CD8-positive, alpha-beta memory T cell (primary cell): ENCODE measurements around the gene TMEM266. TPM values are rescaled to one million over a fixed set of nuclear protein-coding genes. Genes with fewer than 3 reads are reported as not detected.

ENCODE experiments used
- CTCF ChIA-PET: fragments of 350-600 bp; sonication (Branson Sonifier 250); formaldehyde crosslinking; loops from one replicate; lab custom pipeline; 2021; ENCODE audit warnings: antibody characterized with exemption; lab: Charles Lee
- POLR2A ChIA-PET: fragments of 350-600 bp; sonication (Branson Sonifier 250); formaldehyde crosslinking; loops from one replicate; lab custom pipeline; 2021; ENCODE audit warnings: antibody characterized with exemption; lab: Charles Lee
- DNase-seq, 5 donors: peaks; one replicate each; pipeline versions ENCODE4 v3.0.0 to v3.0.0-alpha.2; 2020 to 2022; ENCODE audit warnings: mixed read lengths in 1 of 5
- H3K27ac ChIP-seq: one replicate; pipeline ENCODE4 v1.7.0; 2013; ENCODE audit warnings: low read depth, mild to moderate bottlenecking, low read length, moderate library complexity
- H3K27me3 ChIP-seq: 2 replicates; pipeline ENCODE4 v1.7.0; 2013; ENCODE audit warnings: low read length, mild to moderate bottlenecking; ENCODE audit not compliant: insufficient read depth, poor library complexity, severe bottlenecking
- H3K36me3 ChIP-seq: 2 replicates; pipeline ENCODE4 v1.7.0; 2013; ENCODE audit warnings: mild to moderate bottlenecking, low read length, moderate library complexity; ENCODE audit not compliant: insufficient read depth
- H3K4me1 ChIP-seq: 2 replicates; pipeline ENCODE4 v1.7.0; 2013; ENCODE audit warnings: mild to moderate bottlenecking, low read length, moderate library complexity; ENCODE audit not compliant: insufficient read depth
- H3K4me3 ChIP-seq: 2 replicates; pipeline ENCODE4 v1.7.0; 2013; ENCODE audit warnings: mild to moderate bottlenecking, low read length
- H3K9me3 ChIP-seq: 2 replicates; pipeline ENCODE4 v1.7.0; 2013; ENCODE audit warnings: mild to moderate bottlenecking, low read length
- H3K27ac Mint-ChIP-seq, 8 donors: one replicate each; pipeline ENCODE4 v1.8.0; 2020 to 2021; ENCODE audit warnings: mixed read lengths in 8 of 8, mild to moderate bottlenecking in 6 of 8, inconsistent platforms in 3 of 8, moderate library complexity in 3 of 8
- H3K27me3 Mint-ChIP-seq, 2 donors: one replicate each; pipeline ENCODE4 v1.8.0; 2020 to 2021; ENCODE audit warnings: mixed read lengths in 2 of 2, mild to moderate bottlenecking in 1 of 2, moderate library complexity in 1 of 2
- H3K36me3 Mint-ChIP-seq, 3 donors: one replicate each; pipeline ENCODE4 v1.8.0; 2020 to 2021; ENCODE audit warnings: mixed read lengths in 3 of 3, inconsistent platforms in 1 of 3, mild to moderate bottlenecking in 1 of 3
- H3K4me1 Mint-ChIP-seq, 3 donors: one replicate each; pipeline ENCODE4 v1.8.0; 2020 to 2021; ENCODE audit warnings: mixed read lengths in 3 of 3, inconsistent platforms in 1 of 3, mild to moderate bottlenecking in 1 of 3
- H3K4me3 Mint-ChIP-seq, 7 donors: one replicate each; pipeline ENCODE4 v1.8.0; 2020 to 2021; ENCODE audit warnings: mixed read lengths in 7 of 7, mild to moderate bottlenecking in 6 of 7, moderate library complexity in 4 of 7, inconsistent platforms in 2 of 7
- H3K9me3 Mint-ChIP-seq, 5 donors: one replicate each; pipeline ENCODE4 v1.8.0; 2020 to 2022; ENCODE audit warnings: mixed read lengths in 5 of 5, mild to moderate bottlenecking in 3 of 5, moderate library complexity in 2 of 5, inconsistent platforms in 1 of 5
- polyA plus RNA-seq: library from polyadenylated mRNA; unstranded; fragments of 300-500 nt; fragmentation: Illumina TruSeq; gene quantifications from one replicate; pipeline ENCODE4 v1.2.3, GENCODE V29; 2021
- total RNA-seq, 2 experiments: library from RNA; stranded (reverse); gene quantifications; one replicate each; pipeline ENCODE4 v1.2.3, GENCODE V29; 2021

The TMEM266 gene
- total and polyA plus RNA-seq, 3 experiments from 2014 or later = 0.11 TPM; not detected in 1

GRCh38 chr15:76100361-76100760 is 40.6 kb downstream of the TMEM266 start:
- H3K27ac Mint-ChIP-seq = no peak overlapping the region
- H3K36me3 Mint-ChIP-seq = no peaks in the 10 kb centered on the region
- Histone ChIP-seq H3K36me3 (no peaks in the 10 kb centered on the region), H3K27me3 (no peaks in the 10 kb centered on the region), H3K27ac (no peak overlapping the region), H3K9me3 (no peaks in the 10 kb centered on the region), H3K4me3 (no peak overlapping the region), H3K4me1 (no peaks in the 10 kb centered on the region)
- H3K4me3 Mint-ChIP-seq = no peak overlapping the region
- H3K27me3 Mint-ChIP-seq = peaks cover 31 to 80% of the 10 kb centered on the region in 2 donors
- no peaks in the 10 kb centered on the region for H3K4me1 Mint-ChIP-seq
- CTCF ChIA-PET = no interaction called here
- DNase-seq = no peak
- POLR2A ChIA-PET = no interaction called here
- H3K9me3 Mint-ChIP-seq = no peaks in the 10 kb centered on the region

GRCh38 chr15:76101655-76102054 is 41.9 kb downstream of the TMEM266 start:
- H3K27me3 Mint-ChIP-seq = peaks cover 24 to 69% of the 10 kb centered on the region in 2 donors
- Histone ChIP-seq H3K27ac (no peak overlapping the region), H3K4me1 (no peaks in the 10 kb centered on the region), H3K4me3 (no peak overlapping the region), H3K36me3 (no peaks in the 10 kb centered on the region), H3K27me3 (no peaks in the 10 kb centered on the region), H3K9me3 (no peaks in the 10 kb centered on the region)
- H3K9me3 Mint-ChIP-seq = no peaks in the 10 kb centered on the region
- POLR2A ChIA-PET = no interaction called here
- no peaks in the 10 kb centered on the region for H3K36me3 Mint-ChIP-seq
- no peak for DNase-seq
- H3K4me3 Mint-ChIP-seq = no peak overlapping the region
- no peak overlapping the region for H3K27ac Mint-ChIP-seq
- CTCF ChIA-PET = no interaction called here
- no peaks in the 10 kb centered on the region for H3K4me1 Mint-ChIP-seq

- POLR2A ChIA-PET = no interaction called here
- Histone ChIP-seq H3K4me3 (no peak overlapping the region), H3K36me3 (no peaks in the 10 kb centered on the region), H3K9me3 (no peaks in the 10 kb centered on the region), H3K27me3 (no peaks in the 10 kb centered on the region), H3K27ac (no peak overlapping the region), H3K4me1 (no peaks in the 10 kb centered on the region)
- no peaks in the 10 kb centered on the region for H3K4me1 Mint-ChIP-seq
- H3K9me3 Mint-ChIP-seq = no peaks in the 10 kb centered on the region
- no peak for DNase-seq
- CTCF ChIA-PET = no interaction called here
- H3K36me3 Mint-ChIP-seq = no peaks in the 10 kb centered on the region
- H3K4me3 Mint-ChIP-seq = no peak overlapping the region
- H3K27me3 Mint-ChIP-seq = peaks cover 17 to 48% of the 10 kb centered on the region in 2 donors
- no peak overlapping the region for H3K27ac Mint-ChIP-seq
Observed at GRCh38 chr15:76105391-76105790, 45.6 kb downstream of the TMEM266 start.

- peaks cover 16 to 48% of the 10 kb centered on the region in 2 donors for H3K27me3 Mint-ChIP-seq
- no peaks in the 10 kb centered on the region for H3K9me3 Mint-ChIP-seq
- H3K27ac ChIP-seq = no peak overlapping the region
- H3K27me3 ChIP-seq = no peaks in the 10 kb centered on the region
- ChIA-PET POLR2A (no interaction called here), CTCF (no interaction called here)
- no peak overlapping the region for H3K4me3 Mint-ChIP-seq
- no peaks in the 10 kb centered on the region for H3K9me3 ChIP-seq
- no peaks in the 10 kb centered on the region for H3K4me1 ChIP-seq
- no peak overlapping the region for H3K4me3 ChIP-seq
- no peaks in the 10 kb centered on the region for H3K36me3 ChIP-seq
- no peak for DNase-seq
- H3K4me1 Mint-ChIP-seq = no peaks in the 10 kb centered on the region
- H3K36me3 Mint-ChIP-seq = no peaks in the 10 kb centered on the region
- H3K27ac Mint-ChIP-seq = no peak overlapping the region
Observed at GRCh38 chr15:76105911-76106310, 46.1 kb downstream of the TMEM266 start.

- H3K27ac Mint-ChIP-seq = no peak overlapping the region
- Histone ChIP-seq H3K27ac (no peak overlapping the region), H3K36me3 (no peaks in the 10 kb centered on the region), H3K9me3 (no peaks in the 10 kb centered on the region), H3K27me3 (no peaks in the 10 kb centered on the region), H3K4me3 (no peak overlapping the region), H3K4me1 (no peaks in the 10 kb centered on the region)
- no peaks in the 10 kb centered on the region for H3K9me3 Mint-ChIP-seq
- H3K27me3 Mint-ChIP-seq = peaks cover 12 to 40% of the 10 kb centered on the region in 2 donors
- H3K4me1 Mint-ChIP-seq = no peaks in the 10 kb centered on the region
- H3K36me3 Mint-ChIP-seq = no peaks in the 10 kb centered on the region
- no peak overlapping the region for H3K4me3 Mint-ChIP-seq
- DNase-seq = no peak
- ChIA-PET CTCF (interaction anchor here (1.3 kb wide), 1 partner anchor 32 kb away, joined by 3 read pairs; no protein-coding TSS in a partner anchor), POLR2A (no interaction called here)
Observed at GRCh38 chr15:76107169-76107568, 47.4 kb downstream of the TMEM266 start.

GRCh38 chr15:76108021-76108723 is 48.4 kb downstream of the TMEM266 start:
- Mint-ChIP-seq H3K27ac (no peak overlapping the region), H3K36me3 (no peaks in the 10 kb centered on the region), H3K9me3 (no peaks in the 10 kb centered on the region), H3K27me3 (peaks cover 7 to 32% of the 10 kb centered on the region in 2 donors), H3K4me3 (no peak overlapping the region), H3K4me1 (no peaks in the 10 kb centered on the region)
- no peak for DNase-seq
- no peak overlapping the region for H3K27ac ChIP-seq
- H3K36me3 ChIP-seq = no peaks in the 10 kb centered on the region
- no peaks in the 10 kb centered on the region for H3K4me1 ChIP-seq
- no peaks in the 10 kb centered on the region for H3K9me3 ChIP-seq
- H3K4me3 ChIP-seq = no peak overlapping the region
- H3K27me3 ChIP-seq = no peaks in the 10 kb centered on the region
- ChIA-PET POLR2A (no interaction called here), CTCF (no interaction called here)

GRCh38 chr15:76109046-76109445 is 49.3 kb downstream of the TMEM266 start:
- Mint-ChIP-seq H3K36me3 (no peaks in the 10 kb centered on the region), H3K27me3 (peaks cover 2 to 28% of the 10 kb centered on the region in 2 donors), H3K27ac (no peak overlapping the region), H3K4me3 (no peak overlapping the region), H3K4me1 (no peaks in the 10 kb centered on the region), H3K9me3 (no peaks in the 10 kb centered on the region)
- Histone ChIP-seq H3K36me3 (no peaks in the 10 kb centered on the region), H3K27me3 (no peaks in the 10 kb centered on the region), H3K27ac (no peak overlapping the region), H3K9me3 (no peaks in the 10 kb centered on the region), H3K4me3 (no peak overlapping the region), H3K4me1 (no peaks in the 10 kb centered on the region)
- ChIA-PET POLR2A (no interaction called here), CTCF (no interaction called here)
- no peak for DNase-seq

- H3K9me3 ChIP-seq = no peaks in the 10 kb centered on the region
- Mint-ChIP-seq H3K4me1 (no peaks in the 10 kb centered on the region), H3K9me3 (no peaks in the 10 kb centered on the region), H3K36me3 (no peaks in the 10 kb centered on the region), H3K27me3 (peaks cover 12 to 28% of the 10 kb centered on the region in 2 donors), H3K27ac (no peak overlapping the region), H3K4me3 (no peak overlapping the region)
- POLR2A ChIA-PET = no interaction called here
- H3K4me3 ChIP-seq = no peak overlapping the region
- CTCF ChIA-PET = no interaction called here
- no peaks in the 10 kb centered on the region for H3K36me3 ChIP-seq
- DNase-seq = no peak
- H3K4me1 ChIP-seq = no peaks in the 10 kb centered on the region
- no peak overlapping the region for H3K27ac ChIP-seq
- H3K27me3 ChIP-seq = no peaks in the 10 kb centered on the region
Observed at GRCh38 chr15:76114561-76114960, 54.8 kb downstream of the TMEM266 start.
